Activated effector memory CD4-positive, alpha-beta T cell treated with anti-CD3 and anti-CD28 coated beads, Interleukin-2, amount 50 U/mL, for 16 hours (primary cell): ENCODE results near the gene CYFIP1.

Source experiments
- DNase-seq: peaks from one replicate; pipeline ENCODE4 v3.0.0-alpha.2; 2020

CYFIP1 gene

GRCh38 chr15:22948056-22948455 lies 32.1 kb downstream of the CYFIP1 start:
- DNase-seq, result no peak

GRCh38 chr15:22947101-22948000 lies 32.8 kb downstream of the CYFIP1 start:
- no peak for DNase-seq

- no peak for DNase-seq
Measured at GRCh38 chr15:22945071-22945470, 35.1 kb downstream of the CYFIP1 start.

- DNase-seq, result no peak
Measured at GRCh38 chr15:22944651-22945050, 35.5 kb downstream of the CYFIP1 start.

- no peak for DNase-seq
Measured at GRCh38 chr15:22942877-22943276, 37.3 kb downstream of the CYFIP1 start.

- DNase-seq, result no peak
Measured at GRCh38 chr15:22942306-22942855, 37.8 kb downstream of the CYFIP1 start.

GRCh38 chr15:22941179-22941578 lies 39.0 kb downstream of the CYFIP1 start:
- no peak for DNase-seq

GRCh38 chr15:22939652-22940061 lies 40.5 kb downstream of the CYFIP1 start:
- no peak for DNase-seq

- DNase-seq, result no peak
Measured at GRCh38 chr15:22939051-22939450, 41.1 kb downstream of the CYFIP1 start.

GRCh38 chr15:22936577-22937472 lies 43.3 kb downstream of the CYFIP1 start:
- DNase-seq, result no peak

GRCh38 chr15:22933641-22934061 lies 46.5 kb downstream of the CYFIP1 start:
- DNase-seq, result no peak

GRCh38 chr15:22931784-22932536 lies 48.2 kb downstream of the CYFIP1 start:
- DNase-seq, result no peak

GRCh38 chr15:22930782-22931484 lies 49.2 kb downstream of the CYFIP1 start:
- no peak for DNase-seq

- DNase-seq, result no peak
Measured at GRCh38 chr15:22927761-22928160, 52.4 kb downstream of the CYFIP1 start.

- DNase-seq, result no peak
Measured at GRCh38 chr15:22925875-22926274, 54.3 kb downstream of the CYFIP1 start.

- no peak for DNase-seq
Measured at GRCh38 chr15:22922003-22922402, 58.2 kb downstream of the CYFIP1 start.

- DNase-seq, result no peak
Measured at GRCh38 chr15:22919171-22919570, 61.0 kb downstream of the CYFIP1 start.

GRCh38 chr15:22918596-22919140 lies 61.5 kb downstream of the CYFIP1 start:
- DNase-seq, result no peak

- DNase-seq, result no peak
Measured at GRCh38 chr15:22918056-22918455, 62.1 kb downstream of the CYFIP1 start.

- DNase-seq, result no peak
Measured at GRCh38 chr15:22917556-22917955, 62.6 kb downstream of the CYFIP1 start.

GRCh38 chr15:22916606-22917350 lies 63.4 kb downstream of the CYFIP1 start:
- DNase-seq, result no peak
